WERI-Rb-1 (cell line): ENCODE measurements around the gene SH3BP4.

Experiments
- DNase-seq: peaks from one replicate; pipeline ENCODE4 v3.0.0-alpha.2; 2020
- H3K27ac ChIP-seq: fragments of 250-450 bp; sonication (Bioruptor Pico); 2 replicates; pipeline ENCODE4 v1.5.1; 2020; ENCODE audit warnings: mild to moderate bottlenecking, moderate library complexity
- H3K27me3 ChIP-seq: fragments of 250-450 bp; sonication (Bioruptor Pico); 2 replicates; pipeline ENCODE4 v1.5.1; 2021; ENCODE audit warnings: mild to moderate bottlenecking, low read depth, moderate library complexity; ENCODE audit not compliant: insufficient read depth, severe bottlenecking
- H3K36me3 ChIP-seq: fragments of 250-450 bp; sonication (Bioruptor Pico); 2 replicates; pipeline ENCODE4 v1.5.1; 2020; ENCODE audit warnings: mild to moderate bottlenecking, moderate library complexity
- H3K4me3 ChIP-seq: 2 replicates; pipeline ENCODE4 v1.5.1; 2011; ENCODE audit warnings: low read depth, mild to moderate bottlenecking, control low read depth, low read length
- H3K9me3 ChIP-seq: fragments of 250-450 bp; sonication (Bioruptor Pico); 2 replicates; pipeline ENCODE4 v1.5.1; 2021; ENCODE audit warnings: mild to moderate bottlenecking, moderate library complexity; ENCODE audit not compliant: severe bottlenecking
- CTCF ChIP-seq: IDR thresholded peaks from 2 replicates; pipeline ENCODE4 v1.5.1; 2011; ENCODE audit warnings: low read depth, mild to moderate bottlenecking, control low read depth, inconsistent platforms, low read length

SH3BP4 gene

GRCh38 chr2:234960175-234961088, 8.6 kb downstream of the SH3BP4 start:
- no peak overlapping the region for H3K27ac ChIP-seq
- no peak overlapping the region for H3K4me3 ChIP-seq
- no peaks in the 10 kb centered on the region for H3K27me3 ChIP-seq
- DNase-seq: no peak
- no peaks in the 10 kb centered on the region for H3K9me3 ChIP-seq
- TF ChIP-seq CTCF: no peak
- H3K36me3 ChIP-seq: peaks cover 36% of the 10 kb centered on the region

- TF ChIP-seq CTCF: no peak
- H3K27me3 ChIP-seq: no peaks in the 10 kb centered on the region
- no peak for DNase-seq
- H3K9me3 ChIP-seq: no peaks in the 10 kb centered on the region
- no peak overlapping the region for H3K27ac ChIP-seq
- peaks cover 37% of the 10 kb centered on the region for H3K36me3 ChIP-seq
- H3K4me3 ChIP-seq: no peak overlapping the region
These were observed 10.0 kb downstream of the SH3BP4 start for GRCh38 chr2:234961784-234962183.

- H3K27me3 ChIP-seq: no peaks in the 10 kb centered on the region
- no peaks in the 10 kb centered on the region for H3K9me3 ChIP-seq
- no peak overlapping the region for H3K4me3 ChIP-seq
- H3K27ac ChIP-seq: no peak overlapping the region
- DNase-seq: no peak
- peaks cover 27% of the 10 kb centered on the region for H3K36me3 ChIP-seq
- no peak for TF ChIP-seq CTCF
These were observed 12.2 kb downstream of the SH3BP4 start for GRCh38 chr2:234963773-234964615.

GRCh38 chr2:234964631-234965461, 13.0 kb downstream of the SH3BP4 start:
- no peak overlapping the region for H3K4me3 ChIP-seq
- no peaks in the 10 kb centered on the region for H3K9me3 ChIP-seq
- H3K27ac ChIP-seq: no peak overlapping the region
- DNase-seq: no peak
- no peaks in the 10 kb centered on the region for H3K27me3 ChIP-seq
- peaks cover 29% of the 10 kb centered on the region for H3K36me3 ChIP-seq
- no peak for TF ChIP-seq CTCF

- no peak for TF ChIP-seq CTCF
- no peak for DNase-seq
- no peak overlapping the region for H3K4me3 ChIP-seq
- no peak overlapping the region for H3K27ac ChIP-seq
- H3K27me3 ChIP-seq: no peaks in the 10 kb centered on the region
- peaks cover 34% of the 10 kb centered on the region for H3K36me3 ChIP-seq
- H3K9me3 ChIP-seq: no peaks in the 10 kb centered on the region
These were observed 14.5 kb downstream of the SH3BP4 start for GRCh38 chr2:234966340-234966739.
